T-helper 2 cell treated with Interferon-gamma antibody and Interleukin-4, amounts not matched to agents 5 μg/mL and 100 μg/mL, for 36 hours (primary cell): Measurements from ENCODE around the gene ARID1B.
A peak's percentile ranks its signal among the peaks of the same experiment; 100 is the strongest.
"Not testable (repeated sequence)": the region's sequence is repeated elsewhere in the genome, so short reads cannot be mapped to it uniquely, and the experiment has no call there.

ENCODE experiments used
- DNase-seq: peaks from one replicate; pipeline ENCODE4 v3.0.0; 2021; ENCODE audit warnings: low spot score
- H3K27ac Mint-ChIP-seq: one replicate; pipeline ENCODE4 v1.8.0; 2021; ENCODE audit warnings: mild to moderate bottlenecking, mixed read lengths
- H3K27me3 Mint-ChIP-seq: one replicate; pipeline ENCODE4 v1.8.0; 2021; ENCODE audit warnings: low read depth, mixed read lengths
- H3K36me3 Mint-ChIP-seq: one replicate; pipeline ENCODE4 v1.8.0; 2021; ENCODE audit warnings: low read depth, mixed read lengths
- H3K4me1 Mint-ChIP-seq: one replicate; pipeline ENCODE4 v1.8.0; 2021; ENCODE audit warnings: low read depth, mixed read lengths
- H3K4me3 Mint-ChIP-seq: one replicate; pipeline ENCODE4 v1.8.0; 2022; ENCODE audit warnings: mild to moderate bottlenecking, moderate library complexity, mixed read lengths
- H3K9me3 Mint-ChIP-seq: one replicate; pipeline ENCODE4 v1.8.0; 2021; ENCODE audit warnings: mixed read lengths

Gene ARID1B

DNA sequence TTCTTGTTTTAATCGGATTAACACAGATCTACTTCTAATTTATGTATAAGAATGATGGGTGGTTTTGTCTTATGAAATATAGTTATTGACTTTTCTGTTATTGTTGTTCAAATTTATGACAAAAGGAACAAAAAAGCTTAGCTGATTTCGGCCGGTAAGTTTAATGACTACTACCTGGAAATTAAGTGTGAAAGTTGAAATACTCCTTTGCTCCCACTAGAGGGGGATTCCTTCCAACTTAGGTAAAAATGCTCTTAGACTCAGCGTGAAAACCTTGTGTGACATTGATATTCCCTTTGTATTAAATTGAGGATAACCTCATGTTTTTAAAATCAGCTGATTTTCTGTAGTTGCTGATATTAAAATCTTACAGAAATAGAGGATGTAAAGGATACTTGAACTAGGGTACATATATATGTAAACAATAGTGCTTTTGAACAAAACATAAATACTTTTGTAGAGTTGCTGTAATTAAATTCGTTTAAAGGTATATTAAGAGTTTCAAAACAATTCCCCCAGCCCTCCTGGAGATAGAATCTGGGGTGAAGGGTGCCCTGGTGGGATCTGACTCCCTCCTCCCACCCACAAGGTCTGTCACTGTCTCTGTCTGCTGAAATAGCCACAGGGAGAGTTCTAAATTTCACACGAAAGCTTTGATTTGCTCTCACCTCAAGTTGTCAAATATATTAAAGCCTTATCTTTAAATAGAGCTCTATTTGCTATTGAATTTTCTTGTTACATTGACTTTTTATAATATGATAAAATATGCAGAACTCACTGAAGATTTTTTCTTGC is 257.5 kb downstream of the ARID1B start:
- DNase-seq = no peak
- Mint-ChIP-seq H3K27ac (no peak overlapping the region), H3K4me3 (peak overlapping the region; percentile 88), H3K4me1 (peaks cover 15% of the 10 kb centered on the region), H3K9me3 (no peaks in the 10 kb centered on the region), H3K27me3 (no peaks in the 10 kb centered on the region), H3K36me3 (no peaks in the 10 kb centered on the region)

DNA sequence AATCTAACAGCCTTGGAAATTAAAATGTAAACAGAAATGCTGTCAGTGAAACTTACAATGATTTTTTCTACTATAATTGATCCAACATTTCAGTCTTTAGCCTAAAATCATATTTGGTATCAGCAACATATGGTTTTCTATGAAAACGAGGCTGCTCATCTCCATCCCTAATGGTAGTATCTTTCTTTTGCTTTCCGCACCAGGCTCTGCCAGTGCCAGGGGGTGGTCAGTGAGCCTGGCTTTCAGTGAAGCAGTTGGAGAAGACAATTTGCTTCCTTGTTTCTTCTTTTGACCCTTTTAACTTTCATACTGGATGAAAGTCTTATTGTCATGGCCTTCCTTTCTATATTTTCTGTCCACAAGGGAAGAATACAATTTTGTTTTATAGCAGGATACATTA is 258.4 kb downstream of the ARID1B start:
- no peak for DNase-seq

DNA sequence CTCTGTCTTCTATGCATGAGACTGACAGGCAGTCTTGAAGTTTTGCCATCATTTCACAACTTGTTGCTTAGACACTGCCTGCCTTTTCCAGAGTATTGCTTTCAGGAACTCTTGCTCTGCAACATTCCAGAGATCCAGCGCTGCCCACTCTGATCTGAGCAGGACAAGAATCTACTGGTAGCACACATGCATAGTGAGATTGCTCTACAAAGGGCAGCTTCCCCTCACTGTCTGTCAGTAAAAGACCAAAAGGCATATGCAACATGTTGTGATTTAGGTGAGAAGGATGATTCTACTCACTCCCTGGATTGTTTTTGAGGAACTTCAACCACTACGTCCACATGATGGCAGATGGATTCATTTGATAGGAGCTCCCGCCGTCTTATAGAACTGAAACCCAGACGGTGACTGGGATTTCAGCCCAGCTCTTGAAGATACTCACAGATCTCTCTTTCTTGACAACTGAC is 259.1 kb downstream of the ARID1B start:
- DNase-seq = no peak
- no peaks in the 10 kb centered on the region for H3K9me3 Mint-ChIP-seq
- no peaks in the 10 kb centered on the region for H3K36me3 Mint-ChIP-seq
- peaks cover 7% of the 10 kb centered on the region for H3K4me1 Mint-ChIP-seq
- H3K4me3 Mint-ChIP-seq = no peak overlapping the region
- H3K27me3 Mint-ChIP-seq = no peaks in the 10 kb centered on the region
- no peak overlapping the region for H3K27ac Mint-ChIP-seq

More for the DNA sequence above, 258.4 kb downstream of the ARID1B start:
- no peaks in the 10 kb centered on the region for H3K36me3 Mint-ChIP-seq
- H3K4me3 Mint-ChIP-seq = no peak overlapping the region
- no peaks in the 10 kb centered on the region for H3K9me3 Mint-ChIP-seq
- H3K27ac Mint-ChIP-seq = no peak overlapping the region
- H3K27me3 Mint-ChIP-seq = no peaks in the 10 kb centered on the region
- H3K4me1 Mint-ChIP-seq = peaks cover 9% of the 10 kb centered on the region

DNA sequence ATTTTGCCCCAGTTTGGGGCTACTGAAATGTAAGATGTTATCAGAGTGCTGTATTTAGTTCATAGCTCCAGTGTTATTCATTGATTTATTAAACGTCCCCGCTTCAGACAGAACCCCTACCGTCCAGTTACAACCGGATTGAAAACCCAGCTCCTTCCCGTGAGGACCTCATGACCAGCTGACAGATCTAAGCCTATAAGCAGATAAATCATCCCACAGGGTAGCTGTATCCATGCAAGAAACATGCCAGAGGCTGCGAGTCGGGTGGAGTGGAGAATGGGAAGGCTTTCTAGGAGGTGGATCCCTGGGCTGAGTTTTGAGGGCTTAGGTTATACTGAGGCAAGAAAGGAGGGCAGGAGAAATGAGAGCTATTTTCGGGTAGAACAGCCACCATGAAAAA is 260.0 kb downstream of the ARID1B start:
- DNase-seq = no peak
- Mint-ChIP-seq H3K36me3 (peaks cover 3% of the 10 kb centered on the region), H3K4me1 (peaks cover 12% of the 10 kb centered on the region), H3K4me3 (no peak overlapping the region), H3K27ac (no peak overlapping the region), H3K9me3 (no peaks in the 10 kb centered on the region), H3K27me3 (no peaks in the 10 kb centered on the region)

- Mint-ChIP-seq H3K27me3 (no peaks in the 10 kb centered on the region), H3K4me1 (peaks cover 10% of the 10 kb centered on the region), H3K9me3 (no peaks in the 10 kb centered on the region), H3K36me3 (peaks cover 3% of the 10 kb centered on the region), H3K27ac (no peak overlapping the region), H3K4me3 (no peak overlapping the region)
- no peak for DNase-seq
Measured at GRCh38 chr6:157038610-157039009, 261.4 kb downstream of the ARID1B start.

DNA sequence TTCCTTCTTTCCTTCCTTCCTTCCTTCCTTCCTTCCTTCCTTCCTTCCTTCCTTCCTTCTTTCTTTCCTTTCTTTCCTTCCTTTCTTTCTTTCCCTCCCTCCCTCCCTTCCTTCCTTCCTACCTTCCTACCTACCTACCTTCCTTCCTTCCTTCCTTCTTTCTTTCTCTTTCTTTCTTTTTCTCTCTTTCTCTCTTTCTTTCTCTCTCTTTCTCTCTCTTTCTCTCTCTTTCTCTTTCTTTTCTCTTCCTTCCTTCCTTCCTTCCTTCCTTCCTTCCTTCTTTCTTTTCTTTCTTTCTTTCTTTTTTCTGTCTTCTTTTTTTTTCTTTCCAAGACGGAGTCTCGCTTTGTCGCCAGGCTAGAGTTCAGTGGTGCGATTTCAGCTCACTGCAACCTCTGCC is 262.5 kb downstream of the ARID1B start:
- not testable (repeated sequence) for H3K4me1 Mint-ChIP-seq, H3K27me3 Mint-ChIP-seq, DNase-seq, H3K9me3 Mint-ChIP-seq, H3K4me3 Mint-ChIP-seq, H3K36me3 Mint-ChIP-seq
- peak overlapping the region; percentile 65 for H3K27ac Mint-ChIP-seq

DNA sequence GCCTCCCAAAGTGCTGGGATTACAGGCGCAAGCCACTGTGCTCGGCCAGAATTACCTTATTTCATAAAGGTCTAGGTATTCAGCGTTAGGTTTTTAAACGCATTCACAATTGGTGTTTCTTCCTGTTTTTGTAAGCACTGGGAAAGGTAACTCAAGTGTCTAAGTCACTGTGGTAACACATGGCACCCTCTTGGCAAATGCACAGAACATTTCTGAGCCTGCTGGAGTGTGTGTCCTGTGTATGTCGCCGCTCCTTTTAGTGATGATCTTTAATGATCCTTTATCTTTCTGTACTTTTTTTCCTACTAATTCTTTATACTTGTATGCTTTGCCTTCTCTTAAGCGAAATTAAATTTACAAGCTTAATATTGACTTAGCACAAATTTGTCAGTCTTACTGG is 263.0 kb downstream of the ARID1B start:
- no peak for DNase-seq
- no peak overlapping the region for H3K4me3 Mint-ChIP-seq
- no peaks in the 10 kb centered on the region for H3K27me3 Mint-ChIP-seq
- no peaks in the 10 kb centered on the region for H3K9me3 Mint-ChIP-seq
- H3K27ac Mint-ChIP-seq = no peak overlapping the region
- H3K4me1 Mint-ChIP-seq = peaks cover 5% of the 10 kb centered on the region
- H3K36me3 Mint-ChIP-seq = peaks cover 3% of the 10 kb centered on the region

- H3K27me3 Mint-ChIP-seq = no peaks in the 10 kb centered on the region
- H3K27ac Mint-ChIP-seq = no peak overlapping the region
- H3K4me3 Mint-ChIP-seq = no peak overlapping the region
- DNase-seq = no peak
- no peaks in the 10 kb centered on the region for H3K9me3 Mint-ChIP-seq
- H3K36me3 Mint-ChIP-seq = peaks cover 5% of the 10 kb centered on the region
- H3K4me1 Mint-ChIP-seq = peaks cover 10% of the 10 kb centered on the region
Measured at GRCh38 chr6:157045831-157046454, 268.8 kb downstream of the ARID1B start.

DNA sequence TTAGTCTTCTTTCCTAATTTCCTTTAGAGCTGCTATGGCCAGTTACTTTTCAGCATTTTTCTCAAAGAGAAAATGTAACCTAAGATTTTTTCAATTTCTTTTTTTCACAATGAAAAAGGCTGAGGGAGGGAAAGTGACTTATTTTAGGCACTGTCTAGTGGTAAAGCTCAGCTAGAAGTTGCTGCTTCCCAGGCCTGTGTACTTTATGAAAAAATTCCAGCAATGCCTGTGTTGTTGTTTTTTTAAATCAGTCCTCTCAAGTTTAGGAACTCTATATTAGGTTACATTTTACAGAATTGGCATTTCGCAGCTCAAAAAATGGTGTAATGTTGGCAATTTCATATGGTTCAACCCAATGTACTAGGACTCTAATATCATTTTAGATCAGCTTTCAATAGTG is 269.6 kb downstream of the ARID1B start:
- H3K4me3 Mint-ChIP-seq = no peak overlapping the region
- no peak overlapping the region for H3K27ac Mint-ChIP-seq
- no peaks in the 10 kb centered on the region for H3K9me3 Mint-ChIP-seq

GRCh38 chr6:157047328-157047727 is 270.1 kb downstream of the ARID1B start:
- Mint-ChIP-seq H3K27ac (no peak overlapping the region), H3K4me1 (peaks cover 5% of the 10 kb centered on the region), H3K4me3 (no peak overlapping the region), H3K36me3 (peaks cover 3% of the 10 kb centered on the region), H3K27me3 (no peaks in the 10 kb centered on the region), H3K9me3 (no peaks in the 10 kb centered on the region)
- no peak for DNase-seq

More for the DNA sequence above, 269.6 kb downstream of the ARID1B start:
- DNase-seq = no peak
- H3K27me3 Mint-ChIP-seq = no peaks in the 10 kb centered on the region
- peaks cover 7% of the 10 kb centered on the region for H3K4me1 Mint-ChIP-seq
- H3K36me3 Mint-ChIP-seq = peaks cover 5% of the 10 kb centered on the region

GRCh38 chr6:157047951-157048350 is 270.8 kb downstream of the ARID1B start:
- no peak overlapping the region for H3K27ac Mint-ChIP-seq
- no peak for DNase-seq
- no peaks in the 10 kb centered on the region for H3K27me3 Mint-ChIP-seq
- peaks cover 3% of the 10 kb centered on the region for H3K36me3 Mint-ChIP-seq
- peaks cover 5% of the 10 kb centered on the region for H3K4me1 Mint-ChIP-seq
- no peak overlapping the region for H3K4me3 Mint-ChIP-seq
- no peaks in the 10 kb centered on the region for H3K9me3 Mint-ChIP-seq

DNA sequence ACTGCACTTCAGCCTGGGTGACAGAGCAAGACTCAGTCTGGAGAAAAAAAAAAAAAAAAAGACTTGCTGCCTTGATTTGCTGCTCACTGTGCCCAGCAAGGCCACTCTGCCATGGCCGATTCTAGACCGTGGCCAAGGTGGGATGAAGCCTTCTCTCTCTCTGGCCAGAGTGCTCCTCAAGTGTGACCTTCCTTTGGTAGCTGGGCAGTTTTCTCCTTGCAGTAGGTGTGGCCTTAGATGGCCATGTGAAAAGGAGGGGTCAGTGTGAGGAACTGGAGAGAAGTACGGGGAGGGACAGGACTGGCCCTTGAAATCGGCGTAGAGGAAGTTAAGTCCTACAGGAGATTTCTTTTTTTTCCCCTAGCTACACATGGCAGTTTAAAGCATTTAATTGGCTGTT is 272.0 kb downstream of the ARID1B start:
- Mint-ChIP-seq H3K4me3 (no peak overlapping the region), H3K9me3 (no peaks in the 10 kb centered on the region), H3K27me3 (no peaks in the 10 kb centered on the region), H3K36me3 (peaks cover 3% of the 10 kb centered on the region), H3K27ac (no peak overlapping the region), H3K4me1 (peaks cover 9% of the 10 kb centered on the region)
- no peak for DNase-seq

GRCh38 chr6:157050537-157051265 is 273.5 kb downstream of the ARID1B start:
- no peaks in the 10 kb centered on the region for H3K9me3 Mint-ChIP-seq
- no peak overlapping the region for H3K27ac Mint-ChIP-seq
- H3K36me3 Mint-ChIP-seq = peaks cover 3% of the 10 kb centered on the region
- peaks cover 23% of the 10 kb centered on the region for H3K4me1 Mint-ChIP-seq
- H3K27me3 Mint-ChIP-seq = no peaks in the 10 kb centered on the region
- DNase-seq = no peak
- no peak overlapping the region for H3K4me3 Mint-ChIP-seq

DNA sequence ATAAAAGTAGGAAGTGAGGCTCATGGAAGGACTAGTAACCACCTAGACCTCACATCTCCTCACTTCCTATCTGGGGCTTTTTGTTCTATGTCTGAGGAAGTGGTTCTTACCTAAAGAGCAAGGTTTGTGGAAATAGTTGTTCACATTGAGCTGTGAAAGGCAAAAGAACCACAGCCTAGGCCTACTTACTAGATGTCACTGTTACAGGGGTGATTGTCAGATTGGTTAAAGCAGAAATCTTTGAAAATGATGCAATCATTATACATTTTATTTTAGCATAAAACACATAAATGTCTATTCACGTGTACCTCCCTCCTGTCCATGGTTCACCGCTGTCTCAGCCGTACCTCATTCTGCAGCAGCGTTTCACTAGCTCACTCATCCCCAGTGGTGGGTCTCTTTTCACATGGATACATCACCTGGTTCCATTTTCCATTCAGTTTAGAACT is 277.4 kb downstream of the ARID1B start:
- peaks cover 9% of the 10 kb centered on the region for H3K36me3 Mint-ChIP-seq
- H3K27ac Mint-ChIP-seq = peak overlapping the region; percentile 89
- H3K9me3 Mint-ChIP-seq = no peaks in the 10 kb centered on the region
- no peaks in the 10 kb centered on the region for H3K27me3 Mint-ChIP-seq
- peak overlapping the region; percentile 58 for H3K4me3 Mint-ChIP-seq
- peaks cover 28% of the 10 kb centered on the region for H3K4me1 Mint-ChIP-seq
- peak; percentile 50 for DNase-seq
